ENCODE results near the gene NPAS1. TPM values are rescaled to one million over a fixed set of nuclear protein-coding genes. Genes with fewer than 3 reads are reported as not detected.

Gene NPAS1
- total RNA-seq, 1 experiment from 2014 or later, result 1.4 TPM

GRCh38 chr19:47058621-47059022 lies 39.0 kb downstream of the NPAS1 start:
- Histone ChIP-seq H3K27me3 (ENCODE audit: insufficient read depth, low read depth) (no peaks in the 10 kb centered on the region), H3F3A (ENCODE audit: insufficient read depth, low read depth) (peaks cover 22% of the 10 kb centered on the region), H3K79me2 (ENCODE audit: low read depth) (no peaks in the 10 kb centered on the region), H3K4me1 (replicated peaks; ENCODE audit: insufficient read depth) (peaks cover 5% of the 10 kb centered on the region; the same call in 1 of the 2 replicates), H3K4me3 (no peak overlapping the region), H2AFZ (no peak overlapping the region), H3K4me2 (no peak overlapping the region), H3K9me3 (ENCODE audit: insufficient read depth, low read depth) (no peaks in the 10 kb centered on the region), H3K9me2 (ENCODE audit: insufficient read depth) (no peaks in the 10 kb centered on the region), H3K36me3 (ENCODE audit: low read depth) (no peaks in the 10 kb centered on the region), H4K20me1 (ENCODE audit: insufficient read depth) (no peaks in the 10 kb centered on the region), H3K27ac (no peak overlapping the region)
- no TSS peak for BruUV-seq (replicated peaks)
- intact Hi-C loops (cut with micrococcal nuclease; ENCODE audit: unreplicated experiment), result no loop called here
- ChIA-PET POLR2A (ENCODE audit: unreplicated experiment) (interaction anchor here (0.5 to 0.6 kb wide), 4 partner anchors 9 to 670 kb away, joined by 4 to 21 read pairs (median 6); partner anchors contain the start of gene ZC3H4), CTCF (interaction anchor here (0.5 to 0.6 kb wide), 3 partner anchors 166 to 609 kb away, joined by 3 to 7 read pairs (median 4); no protein-coding TSS in a partner anchor)
- TF ChIP-seq EZH2 (IDR thresholded peaks at IDR 0.05; ENCODE audit: low read depth), result no peak
- TF ChIP-seq CTCF (conservative IDR thresholded peaks at IDR 0.05), result no peak
- DNase-seq, result no peak

GRCh38 chr19:47063874-47064273 lies 44.2 kb downstream of the NPAS1 start:
- no peaks in the 10 kb centered on the region for H3K27me3 ChIP-seq (ENCODE audit: insufficient read depth, low read depth)
- POLR2A ChIA-PET (ENCODE audit: unreplicated experiment), result no interaction called here
- no peak overlapping the region for H3K4me2 ChIP-seq
- H2AFZ ChIP-seq, result no peak overlapping the region
- peaks cover 1% of the 10 kb centered on the region; the same call in 1 of the 2 replicates for H3K4me1 ChIP-seq (replicated peaks; ENCODE audit: insufficient read depth)
- no peak overlapping the region for H3K4me3 ChIP-seq
- no peaks in the 10 kb centered on the region for H3K9me2 ChIP-seq (ENCODE audit: insufficient read depth)
- intact Hi-C loops (cut with micrococcal nuclease; ENCODE audit: unreplicated experiment), result no loop called here
- no TSS peak for BruUV-seq (replicated peaks)
- peaks cover 3% of the 10 kb centered on the region for H3K36me3 ChIP-seq (ENCODE audit: low read depth)
- peaks cover 22% of the 10 kb centered on the region for H3F3A ChIP-seq (ENCODE audit: insufficient read depth, low read depth)
- no peaks in the 10 kb centered on the region for H3K9me3 ChIP-seq (ENCODE audit: insufficient read depth, low read depth)
- H4K20me1 ChIP-seq (ENCODE audit: insufficient read depth), result peaks cover 13% of the 10 kb centered on the region
- CTCF ChIA-PET, result interaction anchor here (0.6 kb wide), 1 partner anchor 191 kb away, joined by 3 read pairs; no protein-coding TSS in a partner anchor
- no peak overlapping the region for H3K27ac ChIP-seq
- no peak for DNase-seq
- no peaks in the 10 kb centered on the region for H3K79me2 ChIP-seq (ENCODE audit: low read depth)
- TF ChIP-seq EZH2 (IDR thresholded peaks at IDR 0.05; ENCODE audit: low read depth) (no peak), CTCF (conservative IDR thresholded peaks at IDR 0.05) (no peak)

- Histone ChIP-seq H3K27me3 (ENCODE audit: insufficient read depth, low read depth) (no peaks in the 10 kb centered on the region), H3K9me3 (ENCODE audit: insufficient read depth, low read depth) (no peaks in the 10 kb centered on the region), H3K4me1 (replicated peaks; ENCODE audit: insufficient read depth) (no peaks in the 10 kb centered on the region), H3F3A (ENCODE audit: insufficient read depth, low read depth) (peaks cover 22% of the 10 kb centered on the region), H3K4me3 (no peak overlapping the region), H3K79me2 (ENCODE audit: low read depth) (no peaks in the 10 kb centered on the region), H2AFZ (no peak overlapping the region), H3K4me2 (no peak overlapping the region), H4K20me1 (ENCODE audit: insufficient read depth) (peaks cover 13% of the 10 kb centered on the region), H3K9me2 (ENCODE audit: insufficient read depth) (no peaks in the 10 kb centered on the region), H3K27ac (no peak overlapping the region), H3K36me3 (ENCODE audit: low read depth) (peaks cover 3% of the 10 kb centered on the region)
- intact Hi-C loops (cut with micrococcal nuclease; ENCODE audit: unreplicated experiment), result no loop called here
- CTCF ChIA-PET, result no interaction called here
- POLR2A ChIA-PET (ENCODE audit: unreplicated experiment), result no interaction called here
- TF ChIP-seq EZH2 (IDR thresholded peaks at IDR 0.05; ENCODE audit: low read depth), result no peak
- DNase-seq, result no peak
- no TSS peak for BruUV-seq (replicated peaks)
These were observed 45.6 kb downstream of the NPAS1 start for GRCh38 chr19:47065242-47065641.

Measured in PC-9 (cell line).